Stimulated activated CD4-positive, alpha-beta T cell treated with anti-CD3 and anti-CD28 coated beads, Interleukin-2, amount 100 ng/mL, for 48 hours (primary cell): ENCODE measurements around the gene UAP1L1.
A peak's percentile ranks its signal among the peaks of the same experiment; 100 is the strongest.
"Not testable (repeated sequence)": the region's sequence is repeated elsewhere in the genome, so short reads cannot be mapped to it uniquely, and the experiment has no call there.

Experiments used
- DNase-seq, 2 donors: peaks; one replicate each; pipeline ENCODE4 v3.0.0-alpha.2; 2020

The UAP1L1 gene, protein sequence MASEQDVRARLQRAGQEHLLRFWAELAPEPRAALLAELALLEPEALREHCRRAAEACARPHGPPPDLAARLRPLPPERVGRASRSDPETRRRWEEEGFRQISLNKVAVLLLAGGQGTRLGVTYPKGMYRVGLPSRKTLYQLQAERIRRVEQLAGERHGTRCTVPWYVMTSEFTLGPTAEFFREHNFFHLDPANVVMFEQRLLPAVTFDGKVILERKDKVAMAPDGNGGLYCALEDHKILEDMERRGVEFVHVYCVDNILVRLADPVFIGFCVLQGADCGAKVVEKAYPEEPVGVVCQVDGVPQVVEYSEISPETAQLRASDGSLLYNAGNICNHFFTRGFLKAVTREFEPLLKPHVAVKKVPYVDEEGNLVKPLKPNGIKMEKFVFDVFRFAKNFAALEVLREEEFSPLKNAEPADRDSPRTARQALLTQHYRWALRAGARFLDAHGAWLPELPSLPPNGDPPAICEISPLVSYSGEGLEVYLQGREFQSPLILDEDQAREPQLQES

DNA sequence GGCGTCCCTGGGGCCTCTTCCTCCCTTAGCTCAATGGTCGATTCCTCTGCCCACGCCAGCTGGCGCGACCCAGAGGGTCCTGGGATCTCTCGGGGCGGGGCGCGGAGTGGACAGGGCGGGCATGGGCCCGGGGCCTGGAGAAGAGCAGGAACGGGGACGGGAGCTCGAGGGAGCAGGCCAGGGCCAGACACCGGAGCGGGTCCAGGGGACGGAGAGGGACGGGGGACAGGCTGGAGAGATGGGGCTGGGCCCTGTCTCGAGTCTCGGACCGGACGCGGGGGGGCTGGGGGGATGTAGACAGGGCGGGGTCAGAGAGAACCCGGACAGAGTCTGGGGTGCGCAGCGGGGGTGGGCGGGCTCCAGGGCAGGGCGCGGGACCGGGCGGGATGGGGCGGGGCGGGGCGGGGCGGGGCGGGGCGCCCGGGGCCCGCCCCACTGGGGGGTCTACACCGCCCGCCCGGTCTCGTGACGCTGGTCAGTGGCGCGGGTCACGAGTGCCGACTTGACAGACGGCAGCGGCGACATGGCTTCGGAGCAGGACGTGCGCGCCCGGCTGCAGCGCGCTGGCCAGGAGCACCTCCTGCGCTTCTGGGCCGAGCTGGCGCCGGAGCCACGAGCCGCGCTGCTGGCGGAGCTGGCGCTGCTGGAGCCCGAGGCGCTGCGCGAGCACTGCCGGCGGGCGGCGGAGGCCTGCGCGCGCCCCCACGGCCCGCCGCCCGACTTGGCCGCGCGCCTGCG lies at the start of gene UAP1L1:
Gene UAP1L1 (plus strand): TSS at position 508 of the 738 bp plus-strand sequence. CDS start 16 bp downstream, at position 524.
- peak; percentile 29 to 39 for DNase-seq

DNA sequence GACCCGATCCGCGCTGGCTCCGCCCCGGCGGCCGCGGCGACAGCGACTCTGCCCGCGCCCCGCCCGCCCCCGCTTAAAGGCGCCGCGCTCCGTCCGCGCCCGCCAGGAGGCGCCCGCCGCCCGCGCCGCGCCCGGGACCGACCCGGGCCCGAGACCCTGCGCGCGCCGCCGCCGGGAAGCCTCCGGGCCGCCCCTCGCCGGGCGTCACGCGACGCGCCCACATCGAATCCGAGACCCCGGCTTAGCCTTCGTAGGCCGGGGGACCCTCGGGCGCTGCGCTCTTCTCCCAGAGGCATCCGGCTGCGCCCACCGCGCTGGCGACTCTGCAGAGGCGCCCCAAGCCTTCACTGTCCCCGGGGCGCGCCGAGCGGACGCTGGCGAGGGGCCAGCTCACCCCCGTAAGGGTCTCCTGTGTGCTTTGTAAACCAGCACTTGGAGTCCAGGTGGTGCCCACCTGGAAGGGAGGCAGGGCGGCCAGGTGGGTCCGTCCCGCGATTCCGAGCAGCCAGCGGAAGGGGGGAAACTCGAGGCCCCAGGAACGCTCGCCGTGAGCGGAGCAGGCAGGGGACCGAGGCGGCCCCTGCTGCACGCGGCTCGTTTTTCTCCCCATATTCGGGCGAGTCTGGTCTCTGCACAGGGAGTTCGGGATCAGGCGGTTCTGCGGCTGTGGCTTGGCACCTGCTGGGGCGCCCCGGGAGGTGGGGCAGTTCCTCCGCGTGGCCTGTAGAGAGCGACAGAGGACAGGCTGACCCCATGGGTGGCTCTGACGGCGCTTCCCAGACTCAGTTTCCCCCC lies 48.9 kb upstream of the UAP1L1 start:
- peak; percentile 57 to 69 for DNase-seq

DNA sequence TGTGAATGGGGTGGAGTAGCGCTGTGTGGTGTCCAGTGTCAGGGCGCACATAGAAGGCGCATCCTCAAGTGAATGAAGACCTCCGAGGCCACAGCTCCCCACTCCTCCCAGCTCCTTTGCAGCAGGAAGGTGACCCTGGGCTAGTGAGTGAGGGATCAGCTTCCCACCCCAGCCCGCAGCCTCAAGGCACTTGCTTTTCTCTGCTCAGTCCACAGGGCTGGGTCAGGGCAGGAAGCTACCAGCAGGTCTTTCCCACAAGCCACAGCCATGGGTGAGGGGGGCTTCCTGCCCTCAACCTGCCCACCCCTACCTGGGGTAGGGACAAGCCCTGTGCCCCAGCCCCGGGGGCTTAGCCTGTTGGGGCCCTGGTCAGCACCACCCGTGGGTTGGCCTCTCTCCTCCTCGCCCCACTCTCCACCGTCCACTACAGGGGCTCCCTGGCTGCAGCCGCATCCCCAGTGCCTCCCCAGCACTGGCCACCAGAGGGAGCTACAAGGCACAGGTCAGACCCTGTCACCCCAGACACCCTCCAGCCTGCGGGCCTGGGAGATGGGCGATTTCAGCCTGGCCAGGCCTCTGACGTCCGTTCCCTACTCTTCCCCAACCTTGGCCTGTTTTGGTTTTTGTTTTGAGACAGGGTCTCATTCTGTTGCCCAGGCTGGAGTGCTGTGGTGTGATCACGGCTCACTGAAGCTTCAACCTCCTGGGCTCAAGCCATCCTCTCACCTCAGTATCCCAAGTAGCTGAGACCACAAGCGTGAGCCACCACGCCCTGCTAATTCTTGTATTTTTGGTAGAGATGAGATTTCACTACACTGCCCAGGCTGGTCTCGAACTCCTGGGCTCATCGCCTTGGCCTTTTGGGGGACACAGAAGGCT lies 48.0 kb upstream of the UAP1L1 start:
- peak; percentile 80 to 84 for DNase-seq

DNA sequence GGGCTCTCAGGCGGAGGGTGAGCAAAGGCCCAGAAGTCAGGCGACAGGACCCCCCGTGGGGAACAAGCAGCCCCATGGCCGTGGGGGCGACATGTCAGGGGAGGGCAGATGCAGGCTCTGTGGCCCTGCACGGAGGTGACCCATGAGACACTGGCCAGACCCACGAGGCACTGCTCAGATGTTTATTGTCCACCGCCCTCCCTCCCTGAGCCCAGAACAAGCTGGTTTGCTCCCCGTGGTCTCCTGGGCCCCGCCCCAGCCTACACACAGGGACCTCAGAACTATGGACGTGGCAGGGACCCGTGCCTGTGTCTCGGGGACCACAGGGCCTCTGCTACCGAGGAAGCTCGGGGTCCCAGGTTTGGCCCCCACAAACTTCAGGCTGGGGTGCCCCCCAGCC lies 47.3 kb upstream of the UAP1L1 start:
- DNase-seq: no peak

DNA sequence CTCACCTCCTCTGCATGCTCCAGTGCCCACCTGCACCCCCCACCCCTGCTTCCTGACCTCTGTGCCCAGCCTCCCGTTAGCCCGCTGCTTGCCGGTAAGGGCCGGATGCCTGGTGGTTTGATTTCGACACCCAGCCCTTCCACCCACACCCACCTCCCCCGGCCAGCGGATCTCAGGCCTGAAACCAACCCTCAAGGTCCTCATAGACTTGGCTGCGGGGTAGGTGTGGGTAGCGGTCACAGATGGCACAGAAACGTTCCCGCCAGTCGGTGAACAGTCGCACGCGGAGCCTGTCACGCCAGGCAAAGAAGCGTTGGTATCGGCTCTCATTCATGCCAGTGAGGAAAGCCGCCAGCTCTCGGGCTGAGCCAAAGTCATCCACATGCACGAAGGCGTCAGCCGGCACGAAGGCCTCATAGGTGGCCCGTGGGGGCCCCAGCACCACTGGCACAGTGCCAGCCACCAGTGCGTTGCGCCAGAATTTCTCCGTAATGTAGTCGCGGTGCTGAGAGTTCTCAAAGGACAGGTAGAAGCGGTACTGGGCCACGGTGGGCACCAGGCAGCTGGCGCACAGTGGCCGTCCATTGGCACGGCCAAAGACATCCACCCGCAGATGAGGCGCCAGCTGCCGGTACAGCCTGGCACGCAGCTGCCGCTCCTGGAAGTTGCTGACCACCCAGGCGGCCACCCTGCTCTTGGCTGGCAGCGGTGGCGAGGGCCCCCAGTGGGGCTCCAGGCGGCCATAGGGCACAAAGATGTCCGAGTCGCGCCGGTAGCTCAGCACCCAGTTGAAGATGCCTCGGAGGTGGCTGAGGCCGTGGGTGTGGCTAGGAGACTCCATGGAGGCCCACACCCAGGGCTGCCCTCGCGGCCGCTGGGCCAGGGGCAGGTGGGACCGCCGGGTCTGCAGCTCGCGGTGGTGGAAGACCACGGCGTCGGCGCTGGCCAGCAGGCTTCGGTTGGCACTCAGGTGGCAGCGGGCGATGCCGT lies 46.5 kb upstream of the UAP1L1 start:
- DNase-seq: peak in 1 of 2 donors; percentile 32

DNA sequence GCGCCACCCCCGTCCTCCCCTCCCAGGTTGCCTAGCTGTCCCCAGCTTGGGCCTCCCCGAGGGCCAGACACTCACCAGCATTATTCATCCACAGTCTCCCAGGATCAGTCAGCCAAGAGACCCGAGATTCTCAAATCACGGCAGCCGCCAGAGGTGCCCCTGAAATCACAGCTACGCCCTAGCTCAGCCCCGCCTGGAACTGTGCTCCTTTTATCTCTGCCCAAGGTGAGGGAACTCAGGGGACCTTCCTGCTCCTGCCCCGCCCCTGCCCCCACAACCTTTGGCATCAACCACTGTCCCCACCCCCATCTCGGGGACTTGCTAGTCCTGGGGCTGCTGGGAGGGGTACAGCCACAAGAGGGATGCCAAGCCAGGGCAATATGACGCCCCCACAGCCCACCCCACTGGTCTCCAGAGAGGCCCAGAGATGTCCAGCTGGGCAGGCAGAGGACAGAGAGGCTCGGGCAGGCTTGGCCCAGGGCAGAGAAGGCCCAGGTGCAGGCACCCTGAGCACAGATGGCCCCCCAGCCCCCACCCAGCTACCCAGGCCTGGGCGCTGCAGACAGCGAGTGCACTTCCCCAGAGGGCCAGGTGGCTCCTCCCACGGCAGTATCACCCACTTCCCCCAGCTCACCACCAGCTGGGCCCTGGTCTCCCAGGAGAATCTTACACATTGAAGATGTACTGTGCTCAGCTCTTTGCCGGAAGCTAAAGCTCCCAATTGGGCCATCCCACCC lies 45.2 kb upstream of the UAP1L1 start, which contains the start of gene FUT7:
Gene FUT7 (minus strand): TSS at position 185 of the 737 bp plus-strand sequence. CDS start 97 bp downstream, at position 88.
- DNase-seq: no peak

DNA sequence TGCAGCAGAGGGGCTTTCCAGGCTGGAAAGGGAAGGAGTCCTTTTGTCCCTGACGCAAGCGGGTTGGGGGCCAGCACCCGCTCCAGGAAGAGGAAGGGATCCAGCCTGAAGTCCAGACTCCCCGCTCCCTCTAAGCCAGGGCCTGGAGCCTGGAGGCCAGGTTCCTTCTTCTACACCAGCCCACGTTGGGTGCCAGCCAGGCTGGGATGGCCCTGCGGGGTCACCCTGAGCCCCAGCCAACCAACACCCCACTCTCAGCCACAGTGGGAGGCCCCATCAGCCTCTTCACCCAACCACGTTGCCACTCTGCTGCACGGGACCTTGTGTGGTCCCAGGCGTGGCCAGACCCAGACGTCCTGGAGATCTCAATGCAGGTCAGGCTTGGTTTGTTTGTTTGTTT lies 44.5 kb upstream of the UAP1L1 start:
- no peak for DNase-seq

DNA sequence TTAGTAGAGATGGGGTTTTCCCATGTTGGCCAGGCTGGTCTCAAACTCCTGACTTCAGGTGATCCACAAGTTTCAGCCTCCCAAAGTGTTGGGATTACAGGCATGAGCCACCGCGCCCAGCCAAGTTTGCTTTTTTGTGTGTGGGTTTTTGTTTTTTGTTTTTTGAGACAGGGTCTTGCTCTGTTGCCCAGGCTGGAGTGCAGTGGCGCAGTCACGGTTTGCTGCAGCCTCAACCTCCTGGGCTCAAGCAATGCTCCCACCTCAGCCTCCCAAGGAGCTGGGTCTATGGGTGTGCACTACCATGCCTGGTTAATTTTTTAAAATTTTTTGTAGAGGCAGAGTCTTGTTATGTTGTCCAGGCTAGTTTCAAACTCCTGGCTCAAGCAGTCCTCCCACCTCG lies 43.8 kb upstream of the UAP1L1 start:
- not testable (repeated sequence) for DNase-seq

DNA sequence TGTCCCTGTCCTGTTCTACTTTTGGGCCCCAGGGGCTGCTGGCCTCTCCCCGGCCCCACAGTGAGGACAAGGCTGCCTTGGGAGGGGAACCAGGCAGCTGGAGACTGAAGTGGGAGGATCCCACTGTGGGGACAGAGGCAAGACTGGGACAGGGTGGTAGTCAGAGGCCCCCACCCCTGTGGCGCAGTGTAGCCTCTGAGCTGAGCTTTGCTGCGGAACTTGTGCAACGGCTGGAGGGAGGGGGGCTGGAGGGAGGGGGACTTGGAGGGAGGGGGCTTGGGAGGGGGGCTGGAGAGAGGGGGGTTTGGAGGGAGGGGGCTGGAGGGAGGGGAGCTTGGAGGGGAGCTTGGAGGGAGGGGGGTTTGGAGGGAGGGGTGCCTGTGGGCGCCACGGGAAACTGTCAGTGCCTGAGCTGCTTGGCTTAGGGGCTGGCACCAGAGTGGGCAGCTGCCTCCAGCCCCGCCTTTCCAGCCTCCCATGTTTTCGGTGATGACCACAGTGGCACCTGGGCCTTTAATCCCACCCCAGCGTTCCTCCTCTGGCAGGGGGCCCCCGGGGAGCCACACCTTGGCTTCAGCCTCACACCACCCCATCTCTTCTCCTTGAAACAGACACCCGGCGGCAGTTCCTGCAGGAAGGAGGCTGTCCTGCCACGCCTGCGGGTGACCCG lies 43.1 kb upstream of the UAP1L1 start:
- DNase-seq: no peak

DNA sequence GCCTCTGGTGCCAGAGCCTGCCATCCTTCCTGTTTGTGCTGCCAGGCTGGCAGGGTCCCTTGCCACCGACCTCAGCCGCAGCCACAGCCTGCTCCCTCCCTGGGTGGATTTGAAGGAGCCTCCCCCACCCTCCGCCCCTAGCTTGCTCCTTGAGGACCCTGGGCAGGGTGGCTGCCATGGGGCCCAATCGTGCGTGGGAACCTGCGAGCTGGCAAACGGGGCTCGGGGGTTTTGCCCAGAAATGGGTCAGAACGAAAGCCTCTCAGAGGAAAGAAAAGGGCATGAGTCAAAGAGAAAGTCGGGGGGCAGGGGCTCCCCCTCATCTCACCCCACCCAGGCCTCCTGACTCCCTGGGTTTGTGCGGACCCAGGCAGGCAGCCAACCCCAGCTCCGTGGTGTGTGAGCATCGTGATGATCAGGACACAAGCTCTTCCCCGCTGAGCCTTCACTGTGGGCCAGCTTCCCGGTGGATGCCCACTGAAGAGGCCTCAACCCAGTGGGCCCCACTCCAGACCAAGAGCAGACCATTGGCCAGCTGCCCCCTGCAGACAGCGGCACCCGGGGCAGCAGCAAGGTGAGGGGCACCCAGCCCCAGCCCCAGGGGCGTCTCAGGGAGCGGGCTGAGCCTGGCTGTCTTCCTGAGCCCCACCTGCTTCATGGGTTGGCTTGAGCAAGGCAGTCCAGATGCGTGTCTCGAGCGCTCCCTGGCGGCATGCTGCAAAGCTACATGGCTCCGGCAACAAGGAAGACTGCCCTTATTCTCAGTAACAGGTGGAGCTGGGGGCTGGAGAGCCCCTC lies 42.4 kb upstream of the UAP1L1 start:
- peak; percentile 83 to 86 for DNase-seq

DNA sequence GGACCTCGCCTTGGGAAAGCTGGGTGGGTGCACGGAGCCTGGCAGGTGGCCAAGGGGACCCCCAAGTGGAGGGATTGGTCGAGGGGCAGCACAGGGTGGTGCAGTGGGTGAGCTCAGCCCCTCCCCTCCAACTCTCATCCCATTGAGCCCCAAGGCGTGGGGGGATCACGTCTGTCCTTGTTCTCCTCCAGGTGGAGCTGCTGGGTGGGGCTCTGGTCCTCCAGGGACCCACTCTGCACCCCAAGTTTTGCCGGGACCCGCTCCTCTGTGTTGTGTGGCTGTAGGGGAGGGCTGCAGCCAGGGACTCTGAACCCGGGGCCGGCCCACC lies 41.8 kb upstream of the UAP1L1 start:
- no peak for DNase-seq

DNA sequence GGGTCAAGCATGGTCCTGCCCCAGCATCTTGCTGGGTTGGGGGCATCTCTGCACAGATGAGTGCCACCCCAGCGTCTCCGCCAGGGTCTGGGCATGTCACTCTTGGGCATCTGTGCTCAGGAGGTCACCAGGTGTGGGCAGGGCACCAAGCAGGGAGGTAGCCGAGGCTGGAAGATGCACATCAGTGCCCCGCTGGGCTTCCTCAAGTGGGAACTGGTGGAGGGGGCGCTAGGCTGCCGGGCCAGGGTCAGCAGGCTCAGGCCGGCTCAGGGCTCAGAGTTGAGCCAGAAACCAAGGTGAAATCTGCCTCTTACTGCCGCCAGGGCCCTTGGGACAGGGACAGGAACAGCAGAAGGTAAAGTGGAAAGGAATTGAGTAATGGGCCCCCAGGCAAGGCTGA lies 41.4 kb upstream of the UAP1L1 start:
- DNase-seq: no peak

DNA sequence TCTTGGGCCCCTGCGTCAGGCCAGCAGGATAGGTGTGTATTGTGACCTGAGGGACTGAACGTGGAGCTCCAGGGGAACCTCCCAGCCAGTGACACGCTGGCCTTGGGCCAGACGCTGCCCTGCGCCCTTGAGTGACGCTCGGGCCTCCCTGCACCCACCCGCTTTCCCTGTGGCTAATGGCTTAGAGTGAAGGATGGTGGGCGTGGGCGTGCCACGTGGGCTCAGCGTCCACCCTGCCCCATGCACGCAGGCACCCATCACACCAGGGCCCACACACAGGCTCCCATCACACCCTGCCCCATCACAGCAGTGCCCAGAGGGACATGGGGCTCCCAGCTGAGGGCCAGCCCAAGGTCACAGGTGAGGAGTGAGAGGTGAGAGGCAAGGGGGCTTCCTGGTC lies 40.3 kb upstream of the UAP1L1 start:
- DNase-seq: no peak

DNA sequence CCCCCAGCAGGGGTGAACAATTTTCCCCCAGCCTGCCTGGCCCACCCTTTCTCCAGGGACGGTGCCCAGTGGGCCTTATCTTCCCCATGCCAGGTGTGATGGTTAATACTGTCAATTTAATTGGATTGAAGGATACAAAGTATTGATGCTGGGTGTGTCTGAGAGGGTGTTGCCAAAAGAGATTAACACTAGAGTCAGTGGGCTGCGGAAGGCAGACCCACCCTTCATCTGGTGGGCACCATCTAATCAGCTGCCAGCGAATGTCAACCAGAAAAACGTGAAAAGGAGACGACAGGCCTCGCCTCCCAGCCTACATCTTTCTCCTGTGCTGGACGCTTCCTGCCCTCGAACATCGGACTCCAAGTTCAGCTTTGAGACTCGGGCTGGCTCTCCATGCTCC lies 39.8 kb upstream of the UAP1L1 start:
- DNase-seq: no peak

DNA sequence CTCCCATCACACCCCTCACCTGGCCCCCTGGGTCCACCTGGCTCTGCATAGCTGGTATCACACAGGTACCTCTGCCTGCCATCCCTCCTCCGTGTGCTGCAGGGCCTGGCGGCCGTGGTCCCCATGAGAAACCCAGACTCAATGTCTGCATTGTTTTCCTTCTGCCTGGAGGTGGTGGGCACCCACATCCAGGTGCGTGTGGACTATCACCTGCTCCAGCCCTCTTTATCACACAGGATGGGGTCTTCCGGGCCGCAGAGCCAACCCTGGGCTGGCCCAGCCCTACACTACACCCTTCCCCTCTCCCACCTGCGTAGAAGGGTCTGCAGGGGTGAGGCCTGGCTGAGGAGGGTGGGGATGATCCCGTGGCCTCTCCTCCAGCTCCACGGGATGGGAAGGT lies 38.4 kb upstream of the UAP1L1 start:
- DNase-seq: no peak

DNA sequence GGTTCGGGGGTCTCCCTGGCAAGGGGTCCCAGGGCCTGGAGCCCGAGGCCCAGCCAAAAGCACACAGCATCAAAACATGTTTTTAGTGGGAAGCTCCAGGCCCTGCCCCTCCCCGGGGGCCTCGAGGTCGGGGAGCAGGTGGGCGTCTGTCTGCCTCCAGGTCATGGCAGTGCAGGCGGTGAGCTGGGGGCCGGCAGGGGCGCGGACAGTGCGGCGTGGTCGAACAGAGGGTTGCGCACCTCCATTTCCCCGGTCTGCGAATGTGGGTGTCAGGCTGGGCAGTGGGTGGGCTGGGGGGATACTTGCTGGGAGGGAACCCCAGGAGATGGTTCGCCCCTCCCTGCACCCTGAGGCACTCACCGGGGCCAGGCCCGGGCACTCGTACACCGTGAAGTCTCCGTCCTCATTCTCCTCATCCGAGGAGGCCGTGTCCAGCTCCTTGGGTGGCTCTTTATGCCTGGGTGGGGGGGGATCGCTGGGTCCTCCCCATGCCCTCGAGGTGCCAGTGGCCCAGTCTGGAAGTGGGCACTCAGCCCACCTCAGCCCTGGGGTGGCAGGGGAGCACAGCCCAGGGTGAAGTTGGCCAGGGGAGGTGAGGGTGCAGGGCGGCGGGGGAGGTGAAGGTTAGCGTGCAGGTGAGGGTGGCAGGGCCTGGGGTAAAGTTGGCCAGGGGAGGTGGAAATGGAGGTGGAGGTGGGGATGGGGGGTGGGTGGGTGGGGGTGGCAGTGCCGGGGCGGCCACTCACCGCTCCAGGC lies 37.5 kb upstream of the UAP1L1 start:
- DNase-seq: no peak

DNA sequence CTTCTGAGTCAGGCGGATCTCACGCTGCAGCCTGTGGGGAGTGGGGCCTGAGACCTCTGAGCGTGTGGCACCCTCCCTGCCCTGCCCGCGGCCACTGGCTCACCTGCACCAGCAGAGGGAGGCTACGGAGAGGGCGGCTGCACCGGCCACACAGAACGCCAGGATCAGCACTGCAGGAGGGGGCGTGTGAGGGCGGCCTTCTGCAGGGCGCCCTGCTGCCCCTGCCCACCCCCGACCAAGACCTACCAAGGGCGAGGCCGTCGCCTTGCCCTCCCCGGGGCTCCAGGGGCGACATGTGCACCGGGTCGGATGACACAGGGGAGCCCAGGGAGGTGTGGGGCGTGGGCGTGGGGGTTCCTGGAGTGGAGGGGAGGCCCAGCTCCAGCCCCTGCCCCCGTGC lies 36.7 kb upstream of the UAP1L1 start:
- DNase-seq: no peak

DNA sequence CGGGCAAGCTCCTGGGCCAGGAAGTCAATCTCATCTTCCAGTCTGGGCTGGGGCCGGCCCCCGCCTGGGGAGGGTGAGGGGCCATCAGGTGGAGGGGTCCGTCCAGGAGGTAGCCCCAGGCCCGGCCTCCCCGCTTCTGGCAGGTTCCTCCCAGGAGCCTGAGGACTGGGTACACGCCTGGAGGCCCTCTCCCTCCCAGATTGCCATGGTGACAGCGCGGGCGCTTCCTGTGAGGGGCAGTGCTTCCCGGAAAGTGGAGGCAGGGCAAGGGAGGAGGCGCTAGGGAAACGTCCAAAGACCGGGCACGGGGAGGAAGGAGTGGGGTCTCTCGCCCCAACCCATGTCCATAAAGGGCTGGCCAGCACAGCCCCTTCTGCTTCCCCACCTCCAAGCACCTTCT lies 36.2 kb upstream of the UAP1L1 start:
- no peak for DNase-seq
